ENCODE measurements around the gene PSMB2.

PSMB2 gene

GRCh38 chr1:35570589-35571137, 70.7 kb downstream of the PSMB2 start (continued):
- TF ChIP-seq, protein P1, sequence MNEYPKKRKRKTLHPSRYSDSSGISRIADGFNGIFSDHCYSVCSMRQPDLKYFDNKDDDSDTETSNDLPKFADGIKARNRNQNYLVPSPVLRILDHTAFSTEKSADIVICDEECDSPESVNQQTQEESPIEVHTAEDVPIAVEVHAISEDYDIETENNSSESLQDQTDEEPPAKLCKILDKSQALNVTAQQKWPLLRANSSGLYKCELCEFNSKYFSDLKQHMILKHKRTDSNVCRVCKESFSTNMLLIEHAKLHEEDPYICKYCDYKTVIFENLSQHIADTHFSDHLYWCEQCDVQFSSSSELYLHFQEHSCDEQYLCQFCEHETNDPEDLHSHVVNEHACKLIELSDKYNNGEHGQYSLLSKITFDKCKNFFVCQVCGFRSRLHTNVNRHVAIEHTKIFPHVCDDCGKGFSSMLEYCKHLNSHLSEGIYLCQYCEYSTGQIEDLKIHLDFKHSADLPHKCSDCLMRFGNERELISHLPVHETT (tag by site-specific recombination; IDR thresholded peaks at IDR 0.05) = 0 out of 2 replicates have a peak, but pooled peaks have one; percentile 39
- TF ChIP-seq SP7 (tag by site-specific recombination; IDR thresholded peaks at IDR 0.05) (peak; percentile 93), KLF8 (tag by site-specific recombination; IDR thresholded peaks at IDR 0.05) (0 out of 2 replicates have a peak, but pooled peaks have one; percentile 24), KLF7 (tag by site-specific recombination; IDR thresholded peaks at IDR 0.05; ENCODE audit: borderline replicate concordance) (no peak), ZNF654 (tag by site-specific recombination; IDR thresholded peaks at IDR 0.05; ENCODE audit: low read depth) (no peak), ZNF16 (tag by site-specific recombination; IDR thresholded peaks at IDR 0.05; ENCODE audit: low read depth) (no peak), SCRT2 (tag by site-specific recombination; IDR thresholded peaks at IDR 0.05) (no peak), GLIS2 (tag by site-specific recombination; IDR thresholded peaks at IDR 0.05) (no peak), ZNF449 (tag by site-specific recombination; IDR thresholded peaks at IDR 0.05) (no peak), ZNF837 (tag by site-specific recombination; IDR thresholded peaks at IDR 0.05) (no peak), ZBTB20 (tag by site-specific recombination; IDR thresholded peaks at IDR 0.05) (no peak), OVOL3 (tag by site-specific recombination; IDR thresholded peaks at IDR 0.05) (no peak), ZNF426 (tag by site-specific recombination; IDR thresholded peaks at IDR 0.05) (no peak), ZNF148 (tag by site-specific recombination; IDR thresholded peaks at IDR 0.05; ENCODE audit: borderline replicate concordance) (no peak)
- TF ChIP-seq, protein P2, sequence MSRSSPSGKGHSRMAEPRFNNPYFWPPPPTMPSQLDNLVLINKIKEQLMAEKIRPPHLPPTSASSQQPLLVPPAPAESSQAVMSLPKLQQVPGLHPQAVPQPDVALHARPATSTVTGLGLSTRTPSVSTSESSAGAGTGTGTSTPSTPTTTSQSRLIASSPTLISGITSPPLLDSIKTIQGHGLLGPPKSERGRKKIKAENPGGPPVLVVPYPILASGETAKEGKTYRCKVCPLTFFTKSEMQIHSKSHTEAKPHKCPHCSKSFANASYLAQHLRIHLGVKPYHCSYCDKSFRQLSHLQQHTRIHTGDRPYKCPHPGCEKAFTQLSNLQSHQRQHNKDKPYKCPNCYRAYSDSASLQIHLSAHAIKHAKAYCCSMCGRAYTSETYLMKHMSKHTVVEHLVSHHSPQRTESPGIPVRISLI (tag by site-specific recombination; IDR thresholded peaks at IDR 0.05) = 0 out of 2 replicates have a peak, but pooled peaks have one; percentile 34
- TF ChIP-seq, protein P3, sequence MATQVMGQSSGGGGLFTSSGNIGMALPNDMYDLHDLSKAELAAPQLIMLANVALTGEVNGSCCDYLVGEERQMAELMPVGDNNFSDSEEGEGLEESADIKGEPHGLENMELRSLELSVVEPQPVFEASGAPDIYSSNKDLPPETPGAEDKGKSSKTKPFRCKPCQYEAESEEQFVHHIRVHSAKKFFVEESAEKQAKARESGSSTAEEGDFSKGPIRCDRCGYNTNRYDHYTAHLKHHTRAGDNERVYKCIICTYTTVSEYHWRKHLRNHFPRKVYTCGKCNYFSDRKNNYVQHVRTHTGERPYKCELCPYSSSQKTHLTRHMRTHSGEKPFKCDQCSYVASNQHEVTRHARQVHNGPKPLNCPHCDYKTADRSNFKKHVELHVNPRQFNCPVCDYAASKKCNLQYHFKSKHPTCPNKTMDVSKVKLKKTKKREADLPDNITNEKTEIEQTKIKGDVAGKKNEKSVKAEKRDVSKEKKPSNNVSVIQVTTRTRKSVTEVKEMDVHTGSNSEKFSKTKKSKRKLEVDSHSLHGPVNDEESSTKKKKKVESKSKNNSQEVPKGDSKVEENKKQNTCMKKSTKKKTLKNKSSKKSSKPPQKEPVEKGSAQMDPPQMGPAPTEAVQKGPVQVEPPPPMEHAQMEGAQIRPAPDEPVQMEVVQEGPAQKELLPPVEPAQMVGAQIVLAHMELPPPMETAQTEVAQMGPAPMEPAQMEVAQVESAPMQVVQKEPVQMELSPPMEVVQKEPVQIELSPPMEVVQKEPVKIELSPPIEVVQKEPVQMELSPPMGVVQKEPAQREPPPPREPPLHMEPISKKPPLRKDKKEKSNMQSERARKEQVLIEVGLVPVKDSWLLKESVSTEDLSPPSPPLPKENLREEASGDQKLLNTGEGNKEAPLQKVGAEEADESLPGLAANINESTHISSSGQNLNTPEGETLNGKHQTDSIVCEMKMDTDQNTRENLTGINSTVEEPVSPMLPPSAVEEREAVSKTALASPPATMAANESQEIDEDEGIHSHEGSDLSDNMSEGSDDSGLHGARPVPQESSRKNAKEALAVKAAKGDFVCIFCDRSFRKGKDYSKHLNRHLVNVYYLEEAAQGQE (tag by site-specific recombination; IDR thresholded peaks at IDR 0.05) = no peak

- TF ChIP-seq ZBTB20 (tag by site-specific recombination; IDR thresholded peaks at IDR 0.05) (peak; percentile 68), ZNF146 (tag by site-specific recombination; IDR thresholded peaks at IDR 0.05) (no peak)
- H3K27ac ChIP-seq (ENCODE audit: extremely low read depth, low read depth, low read length) = no peak overlapping the region
- no peaks in the 10 kb centered on the region for H3K9me3 ChIP-seq (ENCODE audit: control insufficient read depth, insufficient read depth, low read depth, low read length)
- H3K4me3 ChIP-seq (ENCODE audit: low read depth, low read length) = no peak overlapping the region
- ChIA-PET POLR2A (no interaction called here), CTCF (interaction anchor here (0.6 to 4.5 kb wide), 5 partner anchors 10 to 205 kb away, joined by 3 to 51 read pairs (median 6); no protein-coding TSS in a partner anchor)
- no peaks in the 10 kb centered on the region for H3K4me1 ChIP-seq (ENCODE audit: control insufficient read depth, insufficient read depth, low read length)
- H3K36me3 ChIP-seq (ENCODE audit: control insufficient read depth in 2 of 2, insufficient read depth in 1 of 2, low read length in 2 of 2) = peaks cover 0 to 23% of the 10 kb centered on the region in 2 experiments; a peak in 1 of 3 replicates
Observed at GRCh38 chr1:35569936-35570335, 71.4 kb downstream of the PSMB2 start.

Measured in HEK293 (cell line).